Activated T-helper 1 cell treated with anti-CD3 and anti-CD28 coated beads, Interleukin-12 subunit alpha, Interleukin-12 subunit beta, Interleukin-2, Interleukin-4 antibody, amounts not matched to agents 30 ng/mL and 10 ng/mL and 1 ng/mL, durations not matched to agents 14 hours and 24 hours and 36 hours (primary cell): Measurements from ENCODE around the gene RCN1. TPM values are rescaled to one million over a fixed set of nuclear protein-coding genes. Genes with fewer than 3 reads are reported as not detected.
"Not testable (repeated sequence)": the region's sequence is repeated elsewhere in the genome, so short reads cannot be mapped to it uniquely, and the experiment has no call there.

Experiments used
- DNase-seq: peaks from one replicate; pipeline ENCODE4 v3.0.0; 2021; ENCODE audit warnings: low spot score
- H3K27ac Mint-ChIP-seq: one replicate; pipeline ENCODE4 v1.8.0; 2021; ENCODE audit warnings: mild to moderate bottlenecking, mixed read lengths
- H3K27me3 Mint-ChIP-seq: one replicate; pipeline ENCODE4 v1.8.0; 2022; ENCODE audit warnings: mild to moderate bottlenecking, moderate library complexity, mixed read lengths; ENCODE audit not compliant: insufficient read depth
- H3K36me3 Mint-ChIP-seq: one replicate; pipeline ENCODE4 v1.8.0; 2021; ENCODE audit warnings: low read depth, mixed read lengths
- H3K4me1 Mint-ChIP-seq: one replicate; pipeline ENCODE4 v1.8.0; 2021; ENCODE audit warnings: low read depth, mixed read lengths
- H3K4me3 Mint-ChIP-seq: one replicate; pipeline ENCODE4 v1.8.0; 2021; ENCODE audit warnings: mild to moderate bottlenecking, moderate library complexity, mixed read lengths
- H3K9me3 Mint-ChIP-seq: one replicate; pipeline ENCODE4 v1.8.0; 2021; ENCODE audit warnings: mixed read lengths
- intact Hi-C: fragments of 100-400 bp; cut with micrococcal nuclease; formaldehyde crosslinking; loops from one replicate; pipeline ENCODE4 v1.15.1; 2024
- total RNA-seq: library from RNA; stranded (reverse); gene quantifications from 2 replicates; pipeline ENCODE4 v1.2.3, GENCODE V29; 2022

The RCN1 gene
- 30.9 and 36.5 TPM in 2 replicates for total RNA-seq

DNA sequence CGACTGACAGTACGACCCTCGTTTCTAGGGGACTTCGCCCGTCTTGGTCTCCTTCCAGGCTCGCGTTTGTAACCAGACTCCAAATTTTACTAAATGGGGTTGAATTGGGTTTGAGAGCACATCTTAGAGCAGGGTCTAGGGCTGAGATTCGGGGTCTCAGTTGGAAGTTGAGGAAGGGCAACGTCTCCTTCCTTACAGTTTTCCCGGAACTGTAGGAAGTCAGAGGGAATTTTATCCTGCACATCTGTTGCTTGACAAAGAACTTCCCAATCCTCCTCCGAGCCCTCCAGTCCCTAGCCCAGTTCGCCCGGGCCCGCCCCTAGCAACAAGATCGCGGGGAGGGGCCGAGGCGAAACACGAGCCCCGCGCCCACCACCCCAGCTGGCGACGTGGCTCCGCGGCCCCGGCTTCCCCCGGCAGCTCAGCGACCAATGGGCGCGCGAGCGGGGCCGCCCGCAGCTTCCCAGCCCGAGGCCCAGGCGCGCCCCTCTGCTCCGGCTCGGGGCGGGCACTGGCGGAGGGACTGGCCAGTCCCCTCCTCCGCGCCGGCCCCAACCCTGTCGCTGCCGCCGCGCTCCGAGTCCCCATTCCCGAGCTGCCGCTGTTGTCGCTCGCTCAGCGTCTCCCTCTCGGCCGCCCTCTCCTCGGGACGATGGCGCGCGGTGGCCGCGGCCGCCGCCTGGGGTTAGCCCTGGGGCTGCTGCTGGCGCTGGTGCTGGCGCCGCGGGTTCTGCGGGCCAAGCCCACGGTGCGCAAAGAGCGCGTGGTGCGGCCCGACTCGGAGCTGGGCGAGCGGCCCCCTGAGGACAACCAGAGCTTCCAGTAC, at the start of gene RCN1:
Gene RCN1 (plus strand): TSS at position 530 of the 826 bp plus-strand sequence. CDS start 123 bp downstream, at position 653.
- intact Hi-C loops, result loop anchor here (2.0 to 10.0 kb wide), 4 partner anchors 492 to 1766 kb away; partner anchors contain the start of genes ARL14EP, DCDC1, DNAJC24 and EIF3M
- H3K27me3 Mint-ChIP-seq, result peaks cover 4% of the 10 kb centered on the region
- no peaks in the 10 kb centered on the region for H3K9me3 Mint-ChIP-seq
- peak within 1 kb of the TSS; percentile 88 for H3K27ac Mint-ChIP-seq
- H3K4me1 Mint-ChIP-seq, result peaks cover 41% of the 10 kb centered on the region
- H3K4me3 Mint-ChIP-seq, result peak within 1 kb of the TSS; percentile 85
- peak; percentile 30 for DNase-seq
- peaks cover 12% of the 10 kb centered on the region for H3K36me3 Mint-ChIP-seq

DNA sequence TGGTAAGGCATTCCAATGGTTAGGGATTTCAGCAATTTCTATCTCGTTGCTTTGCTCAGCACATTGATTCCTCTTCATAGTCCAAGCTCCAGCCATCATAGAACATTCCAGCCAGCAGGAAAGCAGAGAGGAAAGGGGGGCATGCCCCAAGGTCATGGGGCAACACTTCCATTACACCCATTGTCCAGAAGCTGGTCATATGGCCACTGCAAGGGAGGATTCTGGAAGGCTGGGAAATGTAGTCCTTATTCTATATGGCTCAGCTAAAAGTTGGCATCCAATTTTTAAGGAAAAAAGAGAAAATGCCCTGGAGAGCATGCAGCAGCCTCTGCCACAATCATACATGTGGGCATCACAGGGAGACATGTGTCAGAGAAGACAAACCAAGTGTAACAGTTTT, 47.1 kb upstream of the RCN1 start:
- Mint-ChIP-seq H3K36me3 (no peaks in the 10 kb centered on the region), H3K9me3 (no peaks in the 10 kb centered on the region), H3K27ac (no peak overlapping the region), H3K4me1 (no peaks in the 10 kb centered on the region), H3K4me3 (no peak overlapping the region), H3K27me3 (peaks cover 11% of the 10 kb centered on the region)
- DNase-seq, result no peak
- intact Hi-C loops, result no loop called here

DNA sequence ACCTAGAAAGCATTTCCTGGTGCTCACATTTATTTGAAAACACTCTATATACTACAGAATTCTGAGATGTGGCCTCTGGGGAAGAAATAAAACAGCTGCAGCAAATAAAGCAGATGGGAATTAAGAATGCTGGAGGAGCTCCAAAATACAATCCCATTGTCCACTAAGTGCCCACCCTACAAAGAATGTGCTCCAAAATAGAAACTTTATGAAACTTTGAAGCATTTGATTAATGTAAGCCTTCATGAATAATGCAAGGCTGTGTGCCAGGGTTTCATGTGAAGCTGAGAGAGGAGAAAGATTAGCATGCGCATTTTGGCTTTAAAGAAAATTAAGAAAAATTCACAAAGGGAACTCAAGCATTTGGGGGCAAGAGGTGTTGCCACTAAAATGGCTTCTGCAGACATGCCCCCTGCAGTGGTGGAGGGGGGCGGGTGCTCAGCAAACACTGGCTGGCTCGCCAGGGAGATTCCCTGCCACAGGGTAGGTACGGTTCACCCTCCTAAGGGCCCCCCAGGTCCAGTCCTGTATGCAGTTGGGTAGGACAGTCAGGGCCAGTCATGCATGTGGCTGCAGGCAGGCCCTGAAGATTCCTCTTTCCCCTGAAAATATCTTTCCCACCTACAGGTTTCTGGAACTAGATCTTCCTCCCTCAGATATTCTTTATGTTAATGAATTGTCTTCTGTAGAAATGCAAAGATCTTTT, 46.6 kb upstream of the RCN1 start:
- H3K27ac Mint-ChIP-seq, result no peak overlapping the region
- H3K27me3 Mint-ChIP-seq, result peaks cover 13% of the 10 kb centered on the region
- intact Hi-C loops, result no loop called here
- H3K9me3 Mint-ChIP-seq, result no peaks in the 10 kb centered on the region
- H3K36me3 Mint-ChIP-seq, result no peaks in the 10 kb centered on the region
- H3K4me3 Mint-ChIP-seq, result no peak overlapping the region
- no peak for DNase-seq
- H3K4me1 Mint-ChIP-seq, result no peaks in the 10 kb centered on the region

DNA sequence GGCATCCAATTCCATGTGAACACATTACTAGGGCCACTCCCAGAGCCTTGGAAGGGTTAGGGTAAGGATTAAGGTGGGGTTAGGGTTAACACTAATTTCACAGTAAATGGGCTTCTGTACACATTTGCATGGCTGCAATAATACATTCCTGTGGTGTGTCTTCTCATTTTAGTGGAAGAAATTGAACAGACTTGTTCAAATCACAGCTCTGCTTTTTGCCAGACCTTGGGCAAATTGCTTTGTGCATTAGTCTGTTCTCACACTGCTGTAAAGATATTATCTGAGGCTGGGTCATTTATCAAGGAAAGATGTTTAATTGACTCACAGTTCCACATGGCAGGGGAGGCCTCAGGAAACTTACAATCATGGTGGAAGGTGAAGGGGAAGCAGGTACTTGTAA, 45.4 kb upstream of the RCN1 start:
- H3K27me3 Mint-ChIP-seq, result peaks cover 13% of the 10 kb centered on the region
- DNase-seq, result no peak
- intact Hi-C loops, result no loop called here
- no peaks in the 10 kb centered on the region for H3K9me3 Mint-ChIP-seq
- no peak overlapping the region for H3K27ac Mint-ChIP-seq
- H3K4me3 Mint-ChIP-seq, result no peak overlapping the region
- H3K36me3 Mint-ChIP-seq, result no peaks in the 10 kb centered on the region
- H3K4me1 Mint-ChIP-seq, result no peaks in the 10 kb centered on the region

DNA sequence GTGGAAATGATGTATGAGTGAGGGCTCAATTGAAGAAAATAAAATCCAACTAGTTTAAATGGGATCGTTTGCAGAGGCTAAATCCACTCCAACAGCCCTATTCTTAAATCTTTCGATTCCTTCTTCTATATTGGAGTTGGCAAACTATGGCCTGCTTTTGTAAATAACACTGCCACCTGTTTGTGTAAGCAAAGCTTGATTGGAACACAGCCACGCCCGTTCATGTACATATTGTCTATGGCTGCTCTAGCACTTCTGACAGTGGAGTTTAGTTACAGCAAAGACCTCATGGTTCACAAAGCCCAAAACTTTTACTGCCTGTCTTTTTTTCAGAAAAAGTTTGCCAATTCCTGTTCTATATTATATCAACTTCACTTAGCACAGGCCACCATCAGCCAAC, 40.6 kb upstream of the RCN1 start:
- H3K27me3 Mint-ChIP-seq, result peaks cover 19% of the 10 kb centered on the region
- no peaks in the 10 kb centered on the region for H3K36me3 Mint-ChIP-seq
- no peaks in the 10 kb centered on the region for H3K4me1 Mint-ChIP-seq
- no peak overlapping the region for H3K27ac Mint-ChIP-seq
- no peak for DNase-seq
- H3K4me3 Mint-ChIP-seq, result no peak overlapping the region
- intact Hi-C loops, result loop anchor here (10.0 kb wide), 1 partner anchor 75 kb away; no protein-coding TSS in a partner anchor
- no peaks in the 10 kb centered on the region for H3K9me3 Mint-ChIP-seq

DNA sequence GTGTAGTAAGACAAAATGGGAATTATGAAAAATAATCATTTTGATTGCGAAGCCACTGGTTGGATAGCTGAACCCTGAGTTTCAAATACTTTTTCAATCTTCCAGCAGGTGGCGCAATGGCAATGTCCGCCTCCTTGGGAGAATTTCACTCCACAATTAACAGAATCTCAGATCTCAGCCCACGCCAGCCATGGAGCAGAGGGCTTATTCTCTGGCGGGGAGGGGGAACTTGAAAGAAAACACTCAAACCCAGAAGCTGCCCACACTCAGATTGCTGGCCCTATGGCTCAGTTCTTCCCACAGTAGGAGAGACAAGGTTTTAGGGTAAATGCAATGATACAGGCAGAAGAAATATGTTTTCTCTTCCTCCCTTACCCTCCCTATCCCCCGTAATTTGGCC, 38.7 kb upstream of the RCN1 start:
- intact Hi-C loops, result loop anchor here (1.0 to 10.0 kb wide), 2 partner anchors 73 to 124 kb away; no protein-coding TSS in a partner anchor
- H3K4me3 Mint-ChIP-seq, result no peak overlapping the region
- no peaks in the 10 kb centered on the region for H3K36me3 Mint-ChIP-seq
- peaks cover 21% of the 10 kb centered on the region for H3K27me3 Mint-ChIP-seq
- H3K4me1 Mint-ChIP-seq, result no peaks in the 10 kb centered on the region
- no peaks in the 10 kb centered on the region for H3K9me3 Mint-ChIP-seq
- H3K27ac Mint-ChIP-seq, result no peak overlapping the region
- peak; percentile 28 for DNase-seq

DNA sequence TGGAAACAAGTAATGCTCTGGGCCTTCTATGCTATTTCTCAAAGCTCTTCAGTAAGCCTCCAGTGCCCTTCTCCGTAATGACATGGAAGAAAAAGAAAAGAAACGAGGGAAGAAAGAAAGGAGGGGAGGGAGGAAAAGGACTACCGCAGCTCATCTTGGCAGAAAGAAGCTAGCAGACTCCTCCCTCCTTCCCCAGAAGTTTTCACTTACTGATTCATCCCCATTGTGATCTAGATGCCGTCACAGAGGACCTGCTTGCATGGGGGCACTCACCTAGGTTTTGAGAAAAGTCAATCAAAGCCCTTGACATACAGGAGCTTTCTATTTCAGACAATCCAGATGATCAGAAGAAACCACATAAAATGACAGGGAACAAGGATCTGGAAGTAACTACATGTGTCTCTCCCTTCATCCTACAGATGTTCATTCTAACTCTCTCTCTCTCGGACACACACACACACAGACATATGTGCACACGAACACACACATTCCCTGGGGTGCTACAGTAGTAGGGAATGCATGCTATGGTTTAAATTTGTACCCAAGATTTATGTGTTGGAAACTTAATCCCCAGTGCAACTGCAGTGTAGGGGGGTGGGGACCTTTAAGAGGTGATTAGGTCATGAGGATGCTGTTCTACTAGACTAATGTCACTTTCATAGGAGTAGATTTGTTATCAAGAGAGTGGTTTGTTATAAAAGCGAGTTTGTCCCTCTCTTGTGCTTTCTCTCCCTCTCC, 37.6 kb upstream of the RCN1 start:
- Mint-ChIP-seq H3K4me1 (no peaks in the 10 kb centered on the region), H3K27me3 (peaks cover 21% of the 10 kb centered on the region), H3K4me3 (no peak overlapping the region), H3K36me3 (no peaks in the 10 kb centered on the region), H3K9me3 (no peaks in the 10 kb centered on the region), H3K27ac (no peak overlapping the region)
- intact Hi-C loops, result loop anchor here (10.0 kb wide), 1 partner anchor 71 kb away; no protein-coding TSS in a partner anchor
- no peak for DNase-seq

DNA sequence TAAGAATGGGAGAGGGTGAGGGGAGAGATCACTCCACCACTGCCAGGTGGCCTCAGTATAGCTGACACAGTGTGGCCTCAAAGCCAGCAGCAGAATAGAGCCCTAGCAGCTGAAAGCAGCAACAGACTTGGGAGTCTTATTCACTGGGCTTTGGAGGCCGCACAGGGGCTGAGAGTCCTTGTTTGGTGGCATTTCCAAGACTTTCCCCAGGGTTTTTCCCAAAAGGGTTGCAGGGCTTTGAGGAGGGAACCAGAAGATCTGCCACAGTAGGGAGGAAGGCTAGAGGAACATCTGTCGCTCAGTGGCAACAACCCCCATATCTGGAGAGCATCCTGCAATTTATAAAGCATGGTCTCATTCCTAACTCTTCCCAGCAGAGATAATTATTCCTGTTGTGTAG, 35.0 kb upstream of the RCN1 start:
- no peaks in the 10 kb centered on the region for H3K9me3 Mint-ChIP-seq
- no peak for DNase-seq
- no peak overlapping the region for H3K27ac Mint-ChIP-seq
- no peak overlapping the region for H3K4me3 Mint-ChIP-seq
- H3K27me3 Mint-ChIP-seq, result peaks cover 11% of the 10 kb centered on the region
- H3K4me1 Mint-ChIP-seq, result no peaks in the 10 kb centered on the region
- H3K36me3 Mint-ChIP-seq, result no peaks in the 10 kb centered on the region
- intact Hi-C loops, result loop anchor here (10.0 kb wide), 1 partner anchor 69 kb away; no protein-coding TSS in a partner anchor

DNA sequence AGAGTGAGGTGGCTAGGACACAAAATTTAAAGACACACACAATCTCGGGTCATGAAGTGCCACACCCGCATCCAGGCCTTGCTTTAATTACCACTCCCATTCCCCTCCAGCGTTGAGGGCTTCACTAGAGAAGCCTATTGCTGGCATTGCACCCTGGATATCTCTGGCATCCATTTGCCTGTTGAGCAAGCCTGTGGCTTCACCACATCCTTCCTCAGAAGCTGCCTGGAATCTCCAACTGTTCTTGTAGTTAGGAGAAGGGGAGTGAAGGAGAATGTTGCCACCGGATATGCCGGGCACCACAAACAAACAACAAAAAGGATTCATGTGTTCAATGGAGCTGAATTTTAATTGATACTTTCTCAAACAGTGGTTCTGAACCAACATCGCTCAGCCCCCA, 34.4 kb upstream of the RCN1 start:
- Mint-ChIP-seq H3K27me3 (peaks cover 11% of the 10 kb centered on the region), H3K27ac (no peak overlapping the region), H3K9me3 (no peaks in the 10 kb centered on the region), H3K4me3 (no peak overlapping the region), H3K36me3 (no peaks in the 10 kb centered on the region), H3K4me1 (no peaks in the 10 kb centered on the region)
- DNase-seq, result no peak
- intact Hi-C loops, result loop anchor here (10.0 kb wide), 1 partner anchor 68 kb away; no protein-coding TSS in a partner anchor

DNA sequence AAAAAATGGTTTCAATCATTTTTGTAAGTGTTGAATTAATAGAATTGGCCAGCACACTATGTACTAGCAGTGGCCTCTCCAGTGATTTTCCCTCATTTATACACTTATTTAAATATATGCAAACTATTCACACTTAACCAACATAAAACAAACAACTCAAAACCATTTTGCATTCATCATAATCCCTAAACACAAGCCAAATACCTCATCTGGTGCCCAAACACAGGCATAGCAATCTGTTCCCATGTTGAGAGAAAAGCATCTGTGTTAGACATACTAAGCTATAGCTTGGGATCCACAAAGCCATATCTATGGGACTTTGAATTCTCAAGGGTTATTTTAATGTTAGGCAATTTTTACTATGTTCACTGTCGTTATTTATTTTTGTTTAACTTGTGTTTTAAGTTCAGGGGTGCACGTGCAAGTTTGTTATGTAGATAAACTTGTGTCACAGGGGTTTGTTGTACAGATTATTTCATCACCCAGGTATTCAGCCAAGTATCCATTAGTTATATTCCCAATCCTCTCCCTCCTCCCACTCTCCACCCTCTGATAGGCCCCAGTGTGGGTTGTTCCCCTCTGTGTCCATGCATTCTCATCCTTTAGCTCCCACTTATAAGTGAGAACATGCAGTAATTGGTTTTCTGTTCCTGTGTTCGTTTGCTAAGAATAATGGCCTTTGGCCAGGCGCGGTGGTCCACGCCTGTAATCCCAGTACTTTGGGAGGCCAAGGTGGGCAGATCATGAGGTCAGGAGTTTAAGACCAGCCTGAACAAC, 31.0 kb upstream of the RCN1 start:
- Mint-ChIP-seq H3K4me3 (no peak overlapping the region), H3K36me3 (no peaks in the 10 kb centered on the region), H3K27me3 (peaks cover 9% of the 10 kb centered on the region), H3K27ac (no peak overlapping the region), H3K9me3 (no peaks in the 10 kb centered on the region), H3K4me1 (no peaks in the 10 kb centered on the region)
- intact Hi-C loops, result loop anchor here (10.0 kb wide), 1 partner anchor 65 kb away; no protein-coding TSS in a partner anchor
- DNase-seq, result no peak

DNA sequence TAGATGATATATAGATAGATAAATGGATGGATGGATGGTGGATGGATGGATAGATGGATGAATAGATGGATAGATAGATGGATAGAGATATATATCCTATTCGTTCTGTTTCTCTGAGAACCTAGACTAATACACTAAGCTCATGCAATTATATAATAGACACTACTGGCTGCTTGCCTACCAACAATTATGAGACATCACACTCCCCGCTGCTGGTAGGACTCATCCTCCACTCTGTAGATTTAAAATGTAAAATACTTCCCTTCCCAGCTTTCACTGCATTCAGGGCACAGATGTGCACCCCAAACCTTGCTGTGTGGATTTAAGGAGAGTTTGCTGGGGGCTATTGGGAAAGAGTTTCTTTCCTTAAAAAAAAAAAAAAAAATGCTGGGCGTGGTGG, 28.3 kb upstream of the RCN1 start:
- DNase-seq, result no peak
- Mint-ChIP-seq H3K4me1 (no peaks in the 10 kb centered on the region), H3K4me3 (no peak overlapping the region), H3K36me3 (no peaks in the 10 kb centered on the region), H3K9me3 (no peaks in the 10 kb centered on the region), H3K27me3 (peaks cover 13% of the 10 kb centered on the region), H3K27ac (no peak overlapping the region)
- intact Hi-C loops, result no loop called here

DNA sequence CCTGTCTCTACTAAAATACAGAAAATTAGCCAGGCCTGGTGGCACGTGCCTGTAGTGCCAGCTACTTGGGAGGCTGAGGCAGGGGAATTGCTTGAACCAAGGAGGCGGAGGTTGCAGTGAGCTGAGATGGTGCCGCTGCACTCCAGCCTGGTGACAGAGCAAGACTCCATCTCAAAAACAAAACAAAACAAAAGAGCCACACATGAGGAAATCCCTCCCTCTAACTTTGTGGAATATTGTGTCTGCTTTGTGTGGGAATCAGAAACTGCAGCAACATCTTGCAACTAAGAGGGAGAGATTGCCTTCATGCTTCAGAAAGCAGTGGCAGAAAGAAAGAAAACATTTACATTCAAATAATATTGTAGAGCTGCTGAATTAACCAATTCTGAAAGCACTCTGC, 27.8 kb upstream of the RCN1 start:
- not testable (repeated sequence) for H3K4me3 Mint-ChIP-seq
- peaks cover 17% of the 10 kb centered on the region for H3K27me3 Mint-ChIP-seq

More for the DNA sequence above, 27.8 kb upstream of the RCN1 start:
- DNase-seq, H3K4me1 Mint-ChIP-seq, H3K9me3 Mint-ChIP-seq, H3K36me3 Mint-ChIP-seq, H3K27ac Mint-ChIP-seq, intact Hi-C loops: not testable (repeated sequence)
